Psoas muscle (tissue), 8 donors: ENCODE data around the gene SRRM5. TPM values are rescaled to one million over a fixed set of nuclear protein-coding genes. Genes with fewer than 3 reads are reported as not detected.

Source experiments
- ATAC-seq, 4 donors: fragments of 200-7000 bp; cut with Tn5 transposase; one replicate each; pipeline ENCODE4 v1.9.1; 2020; ENCODE audit warnings: moderate library complexity in 3 of 4, mild to moderate bottlenecking in 2 of 4
- DNase-seq, 2 donors: peaks; one replicate each; pipeline ENCODE4 v3.0.0-alpha.2; 2020
- H3K27ac ChIP-seq: fragments of 200-600 bp; one replicate; pipeline ENCODE4 v1.8.0; 2022
- H3K27me3 ChIP-seq, 3 donors: fragments of 200-600 bp in 1 of 3; one replicate each; pipeline versions ENCODE4 v1.6.1 to v1.8.0; 2013 to 2022; ENCODE audit warnings: low read length in 2 of 3, mild to moderate bottlenecking in 2 of 3, moderate library complexity in 1 of 3; ENCODE audit not compliant: insufficient read depth in 3 of 3
- H3K36me3 ChIP-seq, 2 donors: fragments of 200-600 bp in 1 of 2; one replicate each; pipeline versions ENCODE4 v1.6.1 to v1.8.0; 2013 to 2022; ENCODE audit warnings: low read depth in 1 of 2, mild to moderate bottlenecking in 1 of 2, moderate library complexity in 1 of 2; ENCODE audit not compliant: insufficient read depth in 1 of 2
- H3K4me1 ChIP-seq: fragments of 200-600 bp; one replicate; pipeline ENCODE4 v1.8.0; 2022
- H3K4me3 ChIP-seq: fragments of 200-600 bp; one replicate; pipeline ENCODE4 v1.8.0; 2022; ENCODE audit warnings: mild to moderate bottlenecking
- H3K9me3 ChIP-seq: fragments of 200-600 bp; one replicate; pipeline ENCODE4 v1.8.0; 2022
- CTCF ChIP-seq: fragments of 200-600 bp; IDR thresholded peaks from one replicate; pipeline ENCODE4 v1.8.0; 2022; ENCODE audit warnings: antibody characterized with exemption
- WGBS, 3 donors: extraction: QIAGEN DNeasy Blood & Tissue Kit; methylation state at CpG; one replicate each; pipeline versions ENCODE4 v1.1.6 to v1.1.7; 2013; 5-methylcytosine and 5-hydroxymethylcytosine counted together
- intact Hi-C, 2 donors: fragments of 100-400 bp; cut with DNase I; formaldehyde crosslinking; loops; one replicate each; pipeline versions ENCODE4 v1.11.0 to v1.14.2; 2022
- polyA plus RNA-seq, 3 donors: library from polyadenylated mRNA; stranded (reverse); fragments of 200-250 nt; gene quantifications; one replicate each; pipeline ENCODE4 v1.2.3, GENCODE V29; 2013
- total RNA-seq, 4 donors: library from RNA; stranded (reverse); fragmentation: NEBNext Ultra II Directional in 2 of 4; extraction: Animal tissue kit (Norgen Biotek cat#: 25700) in 2 of 4; gene quantifications; one replicate each; pipeline versions ENCODE4 v1.2.1 to v1.2.4, GENCODE V29; 2021 to 2023
- donor health status: healthy with polysubstance abuse.
- donor health status: DM: no; HTN: no; CAD: no; lungs with moderate emphysema.
- donor health status: Bipolar disorder and iron deficiency.
- donor health status: healthy.
- donor health status: DM: yes; HTN: yes; CAD: no.
- donor health status: DM: no; HTN: no; CAD: no.
- donor health status: DM: no; HTN: no; CAD: no.
- donor health status: DM: yes; HTN: yes; CAD: no.

The SRRM5 gene
- total and polyA plus RNA-seq, 7 donors, result 0.10 to 1.1 (median 0.27) TPM; not detected in 1

GRCh38 chr19:43574424-43575155, 37.3 kb upstream of the SRRM5 start:
- 28 to 32% (median 29%) methylated on average over 12 of the region's 12 CpGs for WGBS, 3 donors
- Histone ChIP-seq H3K36me3 (peaks cover 0 to 33% of the 10 kb centered on the region in 2 donors), H3K4me3 (peak overlapping the region; percentile 97), H3K27me3 (no peaks in the 10 kb centered on the region), H3K4me1 (peaks cover 12% of the 10 kb centered on the region), H3K27ac (peak overlapping the region; percentile 86), H3K9me3 (no peaks in the 10 kb centered on the region)
- intact Hi-C loops, result no loop called here
- TF ChIP-seq CTCF, result no peak
- DNase-seq (no peak), ATAC-seq (no peak)

- Histone ChIP-seq H3K4me1 (peaks cover 12% of the 10 kb centered on the region), H3K27me3 (no peaks in the 10 kb centered on the region), H3K9me3 (no peaks in the 10 kb centered on the region), H3K27ac (peak within 1 kb of the TSS; percentile 86), H3K4me3 (peak within 1 kb of the TSS; percentile 97), H3K36me3 (peaks cover 0 to 26% of the 10 kb centered on the region in 2 donors)
- WGBS, 3 donors, result 0% methylated on average over 42 to 51 of the region's 51 CpGs
- peak; percentile 98 to 99 for DNase-seq
- peak; percentile 100 for ATAC-seq
- intact Hi-C loops, result no loop called here
- no peak for TF ChIP-seq CTCF
Observed at GRCh38 chr19:43575156-43575950, 36.5 kb upstream of the SRRM5 start, which contains the start of the genes PINLYP and XRCC1. TSS of gene PINLYP (plus strand) at chr19:43575801. CDS start at chr19:43577192, 1,391 bp downstream. TSS of gene XRCC1 (minus strand) at chr19:43575527. CDS start at chr19:43575458, 69 bp downstream.

GRCh38 chr19:43575955-43576878, 35.7 kb upstream of the SRRM5 start:
- Histone ChIP-seq H3K4me1 (peaks cover 12% of the 10 kb centered on the region), H3K9me3 (no peaks in the 10 kb centered on the region), H3K27me3 (no peaks in the 10 kb centered on the region), H3K36me3 (peaks cover 0 to 26% of the 10 kb centered on the region in 2 donors), H3K4me3 (peak overlapping the region; percentile 97), H3K27ac (peak overlapping the region; percentile 86)
- intact Hi-C loops, result loop anchor here in 1 of 2 donors (2.0 kb wide), 1 partner anchor 19 kb away; no protein-coding TSS in a partner anchor
- 60 to 70% (median 68%) methylated on average over 37 of the region's 37 CpGs for WGBS, 3 donors
- DNase-seq, result no peak
- ATAC-seq, result peak in 3 of 4 donors; percentile 2 to 16 (median 7)
- no peak for TF ChIP-seq CTCF

- DNase-seq (no peak), ATAC-seq (no peak)
- H3K4me3 ChIP-seq, result no peak overlapping the region
- intact Hi-C loops, result loop anchor here in 1 of 2 donors (2.0 kb wide), 1 partner anchor 14 kb away; no protein-coding TSS in a partner anchor
- peaks cover 0 to 5% of the 10 kb centered on the region in 2 donors for H3K36me3 ChIP-seq
- 74 to 80% (median 79%) methylated on average over 3 of the region's 3 CpGs for WGBS, 3 donors
- no peaks in the 10 kb centered on the region for H3K27me3 ChIP-seq
- H3K9me3 ChIP-seq, result no peaks in the 10 kb centered on the region
- H3K27ac ChIP-seq, result no peak overlapping the region
- peaks cover 12% of the 10 kb centered on the region for H3K4me1 ChIP-seq
- TF ChIP-seq CTCF, result no peak
Observed at GRCh38 chr19:43578787-43579186, 33.1 kb upstream of the SRRM5 start.
